WERI-Rb-1 (cell line): ENCODE measurements around the gene PHLDB1.

Experiments
- DNase-seq: peaks from one replicate; pipeline ENCODE4 v3.0.0-alpha.2; 2020
- H3K27ac ChIP-seq: fragments of 250-450 bp; sonication (Bioruptor Pico); 2 replicates; pipeline ENCODE4 v1.5.1; 2020; ENCODE audit warnings: mild to moderate bottlenecking, moderate library complexity
- H3K27me3 ChIP-seq: fragments of 250-450 bp; sonication (Bioruptor Pico); 2 replicates; pipeline ENCODE4 v1.5.1; 2021; ENCODE audit warnings: mild to moderate bottlenecking, low read depth, moderate library complexity; ENCODE audit not compliant: insufficient read depth, severe bottlenecking
- H3K36me3 ChIP-seq: fragments of 250-450 bp; sonication (Bioruptor Pico); 2 replicates; pipeline ENCODE4 v1.5.1; 2020; ENCODE audit warnings: mild to moderate bottlenecking, moderate library complexity
- H3K4me3 ChIP-seq: 2 replicates; pipeline ENCODE4 v1.5.1; 2011; ENCODE audit warnings: low read depth, mild to moderate bottlenecking, control low read depth, low read length
- H3K9me3 ChIP-seq: fragments of 250-450 bp; sonication (Bioruptor Pico); 2 replicates; pipeline ENCODE4 v1.5.1; 2021; ENCODE audit warnings: mild to moderate bottlenecking, moderate library complexity; ENCODE audit not compliant: severe bottlenecking
- TF ChIP-seq, protein P1 (sequence below): IDR thresholded peaks from 2 replicates; pipeline ENCODE4 v1.5.1; 2011; ENCODE audit warnings: low read depth, mild to moderate bottlenecking, control low read depth, inconsistent platforms, low read length

PHLDB1 gene

DNA sequence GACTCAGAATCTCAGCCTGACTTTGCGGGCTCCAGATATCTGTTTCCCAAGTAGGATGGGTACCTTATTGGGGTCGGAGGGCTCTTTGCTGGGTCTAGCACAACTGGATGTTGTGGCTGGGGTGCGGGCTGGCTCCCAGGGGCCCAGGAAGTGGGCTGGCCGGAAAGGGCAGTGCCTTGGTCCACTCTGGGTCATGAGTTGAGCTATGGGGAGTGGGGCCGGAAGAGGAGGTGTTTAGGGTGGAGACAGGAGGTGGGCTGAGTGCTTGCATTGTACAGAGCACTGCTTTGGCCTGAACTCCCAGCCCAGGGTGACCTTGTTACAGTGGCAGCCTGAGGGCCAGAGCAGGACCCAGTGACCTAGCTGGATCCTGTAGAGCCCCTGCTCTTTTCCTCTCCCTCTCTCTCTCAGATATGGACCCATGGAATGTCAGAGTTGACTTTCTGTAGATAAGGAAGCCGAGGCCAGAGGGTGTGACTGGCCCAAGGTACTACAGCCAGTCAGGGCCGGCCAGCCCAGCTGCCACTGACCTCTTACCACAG lies 13.2 kb downstream of the PHLDB1 start:
- Histone ChIP-seq H3K27me3 (no peaks in the 10 kb centered on the region), H3K9me3 (no peaks in the 10 kb centered on the region), H3K4me3 (peak overlapping the region; percentile 62), H3K36me3 (peaks cover 4% of the 10 kb centered on the region; the same call in 1 of the 2 replicates), H3K27ac (peak overlapping the region; percentile 87)
- no peak for DNase-seq
- TF ChIP-seq, protein P1, sequence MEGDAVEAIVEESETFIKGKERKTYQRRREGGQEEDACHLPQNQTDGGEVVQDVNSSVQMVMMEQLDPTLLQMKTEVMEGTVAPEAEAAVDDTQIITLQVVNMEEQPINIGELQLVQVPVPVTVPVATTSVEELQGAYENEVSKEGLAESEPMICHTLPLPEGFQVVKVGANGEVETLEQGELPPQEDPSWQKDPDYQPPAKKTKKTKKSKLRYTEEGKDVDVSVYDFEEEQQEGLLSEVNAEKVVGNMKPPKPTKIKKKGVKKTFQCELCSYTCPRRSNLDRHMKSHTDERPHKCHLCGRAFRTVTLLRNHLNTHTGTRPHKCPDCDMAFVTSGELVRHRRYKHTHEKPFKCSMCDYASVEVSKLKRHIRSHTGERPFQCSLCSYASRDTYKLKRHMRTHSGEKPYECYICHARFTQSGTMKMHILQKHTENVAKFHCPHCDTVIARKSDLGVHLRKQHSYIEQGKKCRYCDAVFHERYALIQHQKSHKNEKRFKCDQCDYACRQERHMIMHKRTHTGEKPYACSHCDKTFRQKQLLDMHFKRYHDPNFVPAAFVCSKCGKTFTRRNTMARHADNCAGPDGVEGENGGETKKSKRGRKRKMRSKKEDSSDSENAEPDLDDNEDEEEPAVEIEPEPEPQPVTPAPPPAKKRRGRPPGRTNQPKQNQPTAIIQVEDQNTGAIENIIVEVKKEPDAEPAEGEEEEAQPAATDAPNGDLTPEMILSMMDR = no peak

DNA sequence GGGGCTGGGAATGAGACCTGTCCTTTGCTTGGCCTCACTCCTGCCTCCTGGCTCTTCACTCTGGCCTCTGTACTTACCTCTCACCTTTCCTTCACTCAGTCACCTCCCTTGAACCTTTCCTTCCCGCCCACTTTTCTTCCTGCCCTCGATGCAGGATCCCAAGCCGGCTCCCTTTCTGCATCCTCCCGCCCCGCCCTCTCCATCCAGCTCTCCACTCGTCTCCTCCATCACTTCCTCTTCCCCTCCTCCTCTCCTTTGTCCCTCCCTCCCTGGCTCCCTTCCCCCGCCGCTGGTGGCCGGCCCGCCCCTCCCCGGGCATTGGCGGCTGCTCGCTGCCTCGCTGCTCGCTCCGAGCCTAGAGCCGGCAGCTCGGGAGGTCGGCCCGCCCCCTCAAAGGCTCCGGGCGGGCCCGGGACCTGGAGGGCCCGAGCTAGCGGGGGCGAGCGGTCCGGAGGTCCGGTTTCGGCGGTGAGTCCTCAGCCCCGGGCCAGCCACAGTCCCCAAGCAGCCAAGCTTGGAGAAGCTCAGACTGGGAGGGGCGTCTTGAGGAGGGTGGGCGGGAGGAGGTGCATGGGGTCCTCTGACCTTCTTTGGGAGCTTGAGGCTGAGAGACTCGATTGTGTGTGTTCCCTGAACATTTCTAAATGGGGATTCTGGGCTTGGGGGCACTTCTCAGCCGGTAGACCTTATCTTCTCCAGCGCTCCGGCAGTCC lies 13.8 kb downstream of the PHLDB1 start:
- Histone ChIP-seq H3K4me3 (peak overlapping the region; percentile 62), H3K27ac (peak overlapping the region; percentile 87), H3K27me3 (no peaks in the 10 kb centered on the region), H3K9me3 (no peaks in the 10 kb centered on the region), H3K36me3 (peaks cover 7% of the 10 kb centered on the region; the same call in 1 of the 2 replicates)
- DNase-seq = peak; percentile 93
- TF ChIP-seq, protein P1 = no peak

DNA sequence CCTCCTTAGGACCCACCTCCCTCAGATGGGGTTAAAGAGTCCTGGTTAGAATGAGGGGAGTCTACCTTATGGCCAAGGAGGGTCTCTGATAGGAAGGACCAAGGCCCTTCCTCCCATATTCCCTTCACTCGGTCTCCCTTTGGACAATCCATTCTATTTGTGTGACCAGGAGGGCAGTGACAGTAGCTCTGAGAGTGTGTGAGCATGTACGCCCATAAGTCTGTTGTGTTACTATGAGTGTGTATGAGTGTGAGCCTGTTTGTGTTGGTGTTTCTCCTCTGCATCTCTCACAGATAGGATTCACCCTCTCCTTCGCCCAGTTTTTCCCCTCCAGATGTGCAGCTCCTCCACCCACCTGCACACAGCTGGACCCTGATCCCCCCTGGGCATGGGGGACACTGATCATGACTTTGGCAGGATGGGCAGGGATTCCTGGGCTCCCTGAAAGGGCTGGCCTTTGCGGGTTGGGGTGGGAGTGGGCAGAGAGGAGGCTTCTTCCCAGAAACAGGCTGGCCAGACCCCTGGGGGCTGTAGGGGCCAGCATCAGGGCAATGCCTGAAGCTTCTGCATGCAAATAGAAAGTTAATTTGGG lies 14.5 kb downstream of the PHLDB1 start:
- H3K9me3 ChIP-seq = no peaks in the 10 kb centered on the region
- TF ChIP-seq, protein P1 = no peak
- no peak for DNase-seq
- H3K4me3 ChIP-seq = peak overlapping the region; percentile 62
- no peaks in the 10 kb centered on the region for H3K27me3 ChIP-seq
- peaks cover 10% of the 10 kb centered on the region; the same call in 1 of the 2 replicates for H3K36me3 ChIP-seq
- H3K27ac ChIP-seq = peak overlapping the region; percentile 87

- DNase-seq = no peak
- H3K9me3 ChIP-seq = no peaks in the 10 kb centered on the region
- TF ChIP-seq, protein P1 = no peak
- no peaks in the 10 kb centered on the region for H3K27me3 ChIP-seq
- H3K4me3 ChIP-seq = no peak overlapping the region
- no peak overlapping the region for H3K27ac ChIP-seq
- peaks cover 18% of the 10 kb centered on the region; the same call in 1 of the 2 replicates for H3K36me3 ChIP-seq
Observed at GRCh38 chr11:118622376-118623268, 15.2 kb downstream of the PHLDB1 start.

DNA sequence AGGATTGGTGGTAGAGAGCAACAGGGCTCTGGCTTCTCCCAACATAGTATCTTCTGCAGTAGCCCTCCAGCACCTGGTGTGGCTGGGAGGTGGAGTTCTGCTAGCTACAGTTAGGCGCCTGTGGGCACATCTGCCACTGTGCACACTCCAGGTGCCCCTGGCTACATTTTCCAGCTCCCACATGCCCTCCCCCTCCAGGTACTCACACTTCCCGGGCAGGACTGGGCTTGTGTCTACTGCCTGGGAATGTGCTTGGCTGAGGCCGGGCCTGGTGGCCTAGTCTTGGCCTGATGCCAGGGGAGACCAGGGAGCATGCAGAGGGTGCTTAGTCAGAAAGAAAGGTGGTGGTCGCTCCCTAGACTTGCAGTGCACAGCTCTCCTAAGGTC lies 15.8 kb downstream of the PHLDB1 start:
- TF ChIP-seq, protein P1 = no peak
- Histone ChIP-seq H3K36me3 (peaks cover 23% of the 10 kb centered on the region), H3K27ac (no peak overlapping the region), H3K4me3 (no peak overlapping the region), H3K9me3 (no peaks in the 10 kb centered on the region), H3K27me3 (no peaks in the 10 kb centered on the region)
- no peak for DNase-seq
